B cell (primary cell): ENCODE results near the gene ENG. TPM values are rescaled to one million over a fixed set of nuclear protein-coding genes. Genes with fewer than 3 reads are reported as not detected.

Source experiments
- ATAC-seq: fragments of 200-7000 bp; cut with Tn5 transposase; one replicate; pipeline ENCODE4 v1.10.0; 2021; ENCODE audit warnings: low read depth, mild to moderate bottlenecking, moderate number of reproducible peaks, moderate library complexity
- CTCF ChIA-PET: fragments of 350-600 bp; sonication (Branson Sonifier 250); formaldehyde crosslinking; loops from one replicate; lab custom pipeline; 2021; ENCODE audit warnings: antibody characterized with exemption, inconsistent platforms; lab: Charles Lee
- POLR2A ChIA-PET: fragments of 350-600 bp; sonication (Branson Sonifier 250); formaldehyde crosslinking; loops from one replicate; lab custom pipeline; 2021; ENCODE audit warnings: antibody characterized with exemption; lab: Charles Lee
- DNase-seq: peaks from one replicate; pipeline ENCODE4 v3.0.0; 2013
- H2AFZ ChIP-seq: 2 replicates; pipeline ENCODE4 v1.6.1; 2012; ENCODE audit warnings: mild to moderate bottlenecking, low read depth, low read length; ENCODE audit not compliant: insufficient read depth, poor library complexity, severe bottlenecking
- H3K27ac ChIP-seq, 2 donors: 1 replicate in 1 of 2; 2 replicates in 1 of 2; pipeline ENCODE4 v1.5.1; 2012 to 2013; ENCODE audit warnings: low read length in 2 of 2, mild to moderate bottlenecking in 2 of 2, moderate library complexity in 1 of 2
- H3K27me3 ChIP-seq, 4 experiments: fragments of 200-600 bp in 1 of 4; sonication (generic) in 1 of 4; replicated peaks in 1 of 4; 1 replicate in 2 of 4; 2 replicates in 2 of 4; pipeline versions ENCODE4 v1.6.1 to v1.7.0; 2013 to 2016; ENCODE audit warnings: low read length in 3 of 4, mild to moderate bottlenecking in 2 of 4, mixed read lengths in 1 of 4, moderate library complexity in 1 of 4; ENCODE audit not compliant: insufficient read depth in 4 of 4, control insufficient read depth in 3 of 4; ENCODE audit errors: control extremely low read depth in 1 of 4
- H3K36me3 ChIP-seq, 2 experiments: replicated peaks in 1 of 2; 1 replicate in 1 of 2; 2 replicates in 1 of 2; pipeline versions ENCODE4 v1.6.1 to v1.7.1; 2013; ENCODE audit warnings: low read length in 1 of 2; ENCODE audit not compliant: insufficient read depth in 2 of 2, control insufficient read depth in 1 of 2; ENCODE audit errors: control extremely low read depth in 1 of 2, extremely low read depth in 1 of 2
- H3K4me1 ChIP-seq, 2 donors: fragments of 200-600 bp in 1 of 2; sonication (generic) in 1 of 2; 1 replicate in 1 of 2; 2 replicates in 1 of 2; pipeline versions ENCODE4 v1.5.1 to v1.6.1; 2013 to 2017; ENCODE audit warnings: low read length in 2 of 2; ENCODE audit not compliant: control insufficient read depth in 2 of 2, insufficient read depth in 2 of 2
- H3K4me2 ChIP-seq: replicated peaks from 2 replicates; pipeline ENCODE3; 2012; ENCODE audit warnings: mild to moderate bottlenecking, low read depth, low read length; ENCODE audit not compliant: poor library complexity, severe bottlenecking
- H3K4me3 ChIP-seq, 5 experiments: fragments of 200-600 bp in 1 of 5; sonication (generic) in 1 of 5; 1 replicate in 3 of 5; 2 replicates in 2 of 5; pipeline versions ENCODE4 v1.5.1 to v1.7.0; 2011 to 2016; ENCODE audit warnings: low read length in 4 of 5, mild to moderate bottlenecking in 4 of 5, low read depth in 2 of 5, control low read depth in 1 of 5, moderate library complexity in 1 of 5; ENCODE audit not compliant: insufficient read depth in 1 of 5; ENCODE audit errors: control extremely low read depth in 1 of 5, extremely low read depth in 1 of 5
- H3K79me2 ChIP-seq: fragments of 200-600 bp; sonication (generic); one replicate; pipeline ENCODE4 v1.6.0; 2016; ENCODE audit warnings: low read length; ENCODE audit not compliant: control insufficient read depth, insufficient read depth
- H3K9ac ChIP-seq: fragments of 200-600 bp; sonication (generic); 2 replicates; pipeline ENCODE4 v1.6.1; 2017; ENCODE audit warnings: mild to moderate bottlenecking, low read length, moderate library complexity
- H3K9me3 ChIP-seq, 3 donors: one replicate each; pipeline versions ENCODE4 v1.6.1 to v1.7.1; 2013; ENCODE audit warnings: low read length in 2 of 3; ENCODE audit not compliant: control insufficient read depth in 2 of 3, insufficient read depth in 1 of 3; ENCODE audit errors: control extremely low read depth in 1 of 3
- H4K20me1 ChIP-seq: 2 replicates; pipeline ENCODE4 v1.6.0; 2012; ENCODE audit warnings: mild to moderate bottlenecking, low read length; ENCODE audit not compliant: insufficient read depth, control insufficient read depth, poor library complexity, severe bottlenecking
- H3K27ac Mint-ChIP-seq: one replicate; pipeline ENCODE4 v1.8.0; 2021; ENCODE audit warnings: mixed read lengths
- H3K27me3 Mint-ChIP-seq: one replicate; pipeline ENCODE4 v1.8.0; 2021; ENCODE audit warnings: mixed read lengths
- H3K4me1 Mint-ChIP-seq: one replicate; pipeline ENCODE4 v1.8.0; 2021; ENCODE audit warnings: mixed read lengths
- H3K4me3 Mint-ChIP-seq: one replicate; pipeline ENCODE4 v1.8.0; 2021; ENCODE audit warnings: mixed read lengths
- H3K9me3 Mint-ChIP-seq: one replicate; pipeline ENCODE4 v1.8.0; 2022; ENCODE audit warnings: mixed read lengths; ENCODE audit not compliant: insufficient read depth
- EZH2 ChIP-seq: IDR thresholded peaks from 2 replicates; pipeline ENCODE4 v1.6.1; 2012; ENCODE audit warnings: borderline replicate concordance, low read depth, mild to moderate bottlenecking, moderate library complexity, low read length; ENCODE audit not compliant: insufficient read depth, poor library complexity, severe bottlenecking
- WGBS: methylation state at CpG from one replicate; pipeline ENCODE4 v1.1.5; 2013; ENCODE audit warnings: missing lambda C conversion rate; ENCODE audit not compliant: insufficient coverage; 5-methylcytosine and 5-hydroxymethylcytosine counted together
- intact Hi-C: fragments of 100-400 bp; cut with micrococcal nuclease; formaldehyde crosslinking; loops from one replicate; pipeline ENCODE4 v1.10.0; 2022
- polyA plus RNA-seq: library from polyadenylated mRNA; depleted of rRNA; stranded (reverse); fragments of >200 nt; gene quantifications from 2 replicates; pipeline ENCODE4 v1.2.3, GENCODE V29; 2012
- total RNA-seq, 2 donors: library from RNA; stranded (reverse); fragments of 120-200 nt in 1 of 2; gene quantifications; 1 replicate in 1 of 2; 2 replicates in 1 of 2; pipeline versions ENCODE4 v1.2.3 to v1.2.4, GENCODE V29; 2013 to 2022
- TF ChIP-seq, protein P1 (sequence below): fragments of 200-600 bp; IDR thresholded peaks from one replicate; pipeline ENCODE4 v1.8.0; 2022; ENCODE audit warnings: antibody characterized with exemption, mild to moderate bottlenecking

The ENG gene
- total and polyA plus RNA-seq, 2 donors (not counting 1 experiment from before 2014, with no cell fraction given) = 5.4 to 12.6 TPM

DNA sequence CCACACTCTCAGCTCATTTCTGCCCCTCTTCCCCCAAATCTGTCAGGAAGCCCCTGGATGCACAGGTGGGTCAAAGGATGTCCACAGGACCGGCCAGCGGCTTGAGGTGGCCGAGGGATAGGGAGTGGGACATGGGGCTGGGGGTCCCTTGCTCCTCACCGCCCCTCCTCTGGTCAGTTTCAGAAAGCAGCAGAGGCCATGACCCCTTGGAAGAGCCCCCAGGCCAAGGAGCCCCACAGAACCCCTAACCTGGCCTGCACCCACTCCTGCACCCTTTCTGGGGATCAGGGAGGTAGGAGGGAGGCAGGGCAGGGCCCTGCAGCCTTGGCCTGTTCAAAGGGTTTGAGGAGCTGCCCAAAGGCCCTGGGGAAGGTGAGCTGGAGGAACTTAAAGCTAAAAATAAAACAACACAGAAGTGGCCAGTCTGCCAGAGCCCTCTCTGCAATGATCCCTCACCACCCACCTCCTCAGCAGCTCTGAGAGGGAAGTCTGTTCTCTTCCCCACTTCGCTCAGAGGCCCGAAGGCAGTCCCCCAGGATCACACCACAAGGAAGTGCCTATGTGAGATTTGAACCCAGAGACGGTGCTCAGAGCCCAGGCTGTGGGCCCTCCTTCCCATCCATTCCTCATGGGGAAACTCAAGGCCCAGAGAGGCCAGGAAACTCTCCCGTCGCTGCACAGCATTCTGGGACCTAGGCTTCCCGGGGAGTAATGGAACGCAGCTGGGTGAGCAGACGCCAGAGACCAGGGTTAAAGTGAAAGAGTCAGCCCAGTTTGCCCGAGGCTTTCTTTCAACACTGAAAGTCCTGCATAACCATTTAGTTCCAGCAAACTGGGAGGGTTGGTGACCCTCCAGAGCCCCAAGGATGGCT is 910 bp downstream of the ENG start:
- Histone ChIP-seq H3K36me3 (no peaks in the 10 kb centered on the region), H2AFZ (peak overlapping the region; percentile 87), H3K4me2 (peak overlapping the region; percentile 98), H3K9me3 (peaks cover 0 to 19% (median 11%) of the 10 kb centered on the region in 3 donors), H3K4me3 (peak overlapping the region; percentile 45 to 92 (median 64)), H3K9ac (peak overlapping the region; percentile 84), H4K20me1 (no peaks in the 10 kb centered on the region), H3K4me1 (peaks cover 36 to 50% of the 10 kb centered on the region in 2 donors), H3K27me3 (no peaks in the 10 kb centered on the region), H3K27ac (peak overlapping the region; percentile 24 to 74), H3K79me2 (peaks cover 12% of the 10 kb centered on the region)
- ChIA-PET CTCF (interaction anchor here (0.6 to 2.2 kb wide), 7 partner anchors 10 to 119 kb away, joined by 3 to 14 read pairs (median 5); partner anchors contain the start of gene TOR2A), POLR2A (interaction anchor here (0.6 to 1.7 kb wide), 5 partner anchors 9 to 836 kb away, joined by 3 to 8 read pairs (median 3); no protein-coding TSS in a partner anchor)
- intact Hi-C loops = no loop called here
- H3K27me3 Mint-ChIP-seq = no peaks in the 10 kb centered on the region
- peaks cover 38% of the 10 kb centered on the region for H3K4me1 Mint-ChIP-seq
- H3K4me3 Mint-ChIP-seq = peak overlapping the region; percentile 87
- ATAC-seq = peak; percentile 26
- peak; percentile 39 for DNase-seq
- H3K27ac Mint-ChIP-seq = peak overlapping the region; percentile 82
- WGBS = 13% methylated on average over 9 of the region's 13 CpGs
- TF ChIP-seq EZH2 = no peak
- TF ChIP-seq, protein P1, sequence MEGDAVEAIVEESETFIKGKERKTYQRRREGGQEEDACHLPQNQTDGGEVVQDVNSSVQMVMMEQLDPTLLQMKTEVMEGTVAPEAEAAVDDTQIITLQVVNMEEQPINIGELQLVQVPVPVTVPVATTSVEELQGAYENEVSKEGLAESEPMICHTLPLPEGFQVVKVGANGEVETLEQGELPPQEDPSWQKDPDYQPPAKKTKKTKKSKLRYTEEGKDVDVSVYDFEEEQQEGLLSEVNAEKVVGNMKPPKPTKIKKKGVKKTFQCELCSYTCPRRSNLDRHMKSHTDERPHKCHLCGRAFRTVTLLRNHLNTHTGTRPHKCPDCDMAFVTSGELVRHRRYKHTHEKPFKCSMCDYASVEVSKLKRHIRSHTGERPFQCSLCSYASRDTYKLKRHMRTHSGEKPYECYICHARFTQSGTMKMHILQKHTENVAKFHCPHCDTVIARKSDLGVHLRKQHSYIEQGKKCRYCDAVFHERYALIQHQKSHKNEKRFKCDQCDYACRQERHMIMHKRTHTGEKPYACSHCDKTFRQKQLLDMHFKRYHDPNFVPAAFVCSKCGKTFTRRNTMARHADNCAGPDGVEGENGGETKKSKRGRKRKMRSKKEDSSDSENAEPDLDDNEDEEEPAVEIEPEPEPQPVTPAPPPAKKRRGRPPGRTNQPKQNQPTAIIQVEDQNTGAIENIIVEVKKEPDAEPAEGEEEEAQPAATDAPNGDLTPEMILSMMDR = no peak
- H3K9me3 Mint-ChIP-seq = peaks cover 9% of the 10 kb centered on the region
